HEK293 (cell line): ENCODE results near the gene STOX2.
"Not testable (repeated sequence)": the region's sequence is repeated elsewhere in the genome, so short reads cannot be mapped to it uniquely, and the experiment has no call there.

Experiments used
- CTCF ChIA-PET: fragments of 350-600 bp; formaldehyde crosslinking; extraction: SDS; loops from one replicate; lab custom pipeline; 2021; ENCODE audit warnings: antibody characterized with exemption; lab: Yijun Ruan, JAX
- POLR2A ChIA-PET: fragments of 300-600 bp; formaldehyde crosslinking; extraction: SDS; loops from one replicate; lab custom pipeline; 2020; ENCODE audit warnings: antibody characterized with exemption, inconsistent platforms; lab: Yijun Ruan, JAX
- H3K27ac ChIP-seq: fragments of 200-500 bp; sonication (Bioruptor generic); 2 replicates; pipeline ENCODE4 v1.5.1; 2014; ENCODE audit warnings: low read depth, low read length, control low read depth, inconsistent platforms; ENCODE audit errors: extremely low read depth
- H3K36me3 ChIP-seq, 2 experiments: fragments of 200-500 bp in 1 of 2; sonication (Bioruptor generic) in 1 of 2; 1 replicate in 1 of 2; 2 replicates in 1 of 2; pipeline ENCODE4 v1.5.1; 2014 to 2017; ENCODE audit warnings: inconsistent platforms in 2 of 2, low read length in 2 of 2; ENCODE audit not compliant: control insufficient read depth in 2 of 2, insufficient read depth in 1 of 2
- H3K4me1 ChIP-seq: fragments of 200-500 bp; sonication (Bioruptor generic); 2 replicates; pipeline ENCODE4 v1.5.1; 2014; ENCODE audit warnings: mild to moderate bottlenecking, low read length, inconsistent platforms; ENCODE audit not compliant: control insufficient read depth, insufficient read depth
- H3K4me3 ChIP-seq: 2 replicates; pipeline ENCODE4 v1.5.1; 2011; ENCODE audit warnings: low read depth, mild to moderate bottlenecking, control low read depth, low read length, moderate library complexity
- H3K9me3 ChIP-seq: fragments of 200-500 bp; sonication (Bioruptor generic); 2 replicates; pipeline ENCODE4 v1.5.1; 2014; ENCODE audit warnings: low read depth, low read length, inconsistent platforms; ENCODE audit not compliant: control insufficient read depth, insufficient read depth
- HOXA7 ChIP-seq: sonication (generic); formaldehyde crosslinking; IDR thresholded peaks from 2 replicates; pipeline ENCODE4 v1.8.1; 2022; ENCODE audit warnings: missing genetic modification reagents, borderline replicate concordance
- MZF1 ChIP-seq: fragments of 450-650 bp; formaldehyde crosslinking; IDR thresholded peaks from 2 replicates; pipeline ENCODE4 v1.5.1; 2017; ENCODE audit warnings: missing biosample characterization, missing genetic modification characterization, borderline replicate concordance
- RBAK ChIP-seq: fragments of 450-650 bp; formaldehyde crosslinking; IDR thresholded peaks from 2 replicates; pipeline ENCODE4 v1.5.1; 2016; ENCODE audit warnings: missing biosample characterization, missing genetic modification characterization
- SCRT1 ChIP-seq: fragments of 450-650 bp; formaldehyde crosslinking; IDR thresholded peaks from 2 replicates; pipeline ENCODE4 v1.5.1; 2016; ENCODE audit warnings: missing biosample characterization, missing genetic modification characterization, borderline replicate concordance
- SCRT2 ChIP-seq: fragments of 450-650 bp; formaldehyde crosslinking; IDR thresholded peaks from 2 replicates; pipeline ENCODE4 v1.5.1; 2016; ENCODE audit warnings: missing biosample characterization, missing genetic modification characterization
- YY2 ChIP-seq: fragments of 450-650 bp; formaldehyde crosslinking; IDR thresholded peaks from 2 replicates; pipeline ENCODE4 v1.5.1; 2016; ENCODE audit warnings: missing biosample characterization, missing genetic modification characterization
- ZBTB20 ChIP-seq: fragments of 450-650 bp; formaldehyde crosslinking; IDR thresholded peaks from 2 replicates; pipeline ENCODE4 v1.5.1; 2016; ENCODE audit warnings: missing biosample characterization, missing genetic modification characterization
- ZBTB7A ChIP-seq: fragments of 450-650 bp; formaldehyde crosslinking; IDR thresholded peaks from 2 replicates; pipeline ENCODE4 v1.5.1; 2016; ENCODE audit warnings: low read depth, missing biosample characterization, missing genetic modification characterization
- ZNF132 ChIP-seq: fragments of 450-650 bp; formaldehyde crosslinking; IDR thresholded peaks from 2 replicates; pipeline ENCODE4 v1.5.1; 2017; ENCODE audit warnings: missing biosample characterization, missing genetic modification characterization, borderline replicate concordance
- ZNF146 ChIP-seq: fragments of 450-650 bp; formaldehyde crosslinking; IDR thresholded peaks from 2 replicates; pipeline ENCODE4 v1.5.1; 2016; ENCODE audit warnings: missing biosample characterization, missing genetic modification characterization
- ZNF214 ChIP-seq: fragments of 450-650 bp; formaldehyde crosslinking; IDR thresholded peaks from 2 replicates; pipeline ENCODE4 v1.5.1; 2017; ENCODE audit warnings: missing biosample characterization, mild to moderate bottlenecking, missing genetic modification characterization, borderline replicate concordance
- ZNF426 ChIP-seq: fragments of 450-650 bp; formaldehyde crosslinking; IDR thresholded peaks from 2 replicates; pipeline ENCODE4 v1.5.1; 2017; ENCODE audit warnings: missing biosample characterization, missing genetic modification characterization, mild to moderate bottlenecking, inconsistent platforms, moderate library complexity
- ZNF610 ChIP-seq: fragments of 450-650 bp; formaldehyde crosslinking; IDR thresholded peaks from 2 replicates; pipeline ENCODE4 v1.5.1; 2016; ENCODE audit warnings: missing biosample characterization, missing genetic modification characterization, borderline replicate concordance
- ZNF626 ChIP-seq: fragments of 450-650 bp; sonication (Bioruptor Pico); formaldehyde crosslinking; IDR thresholded peaks from 2 replicates; pipeline ENCODE4 v1.5.1; 2018; ENCODE audit warnings: missing biosample characterization, missing genetic modification characterization, inconsistent platforms
- ZNF658 ChIP-seq: fragments of 450-650 bp; formaldehyde crosslinking; IDR thresholded peaks from 2 replicates; pipeline ENCODE4; 2016; ENCODE audit warnings: missing biosample characterization, missing genetic modification characterization
- ZNF76 ChIP-seq: fragments of 450-650 bp; formaldehyde crosslinking; IDR thresholded peaks from 2 replicates; pipeline ENCODE4; 2016; ENCODE audit warnings: low read depth, missing biosample characterization, missing genetic modification characterization, borderline replicate concordance
- ZNF776 ChIP-seq: fragments of 450-650 bp; formaldehyde crosslinking; IDR thresholded peaks from 2 replicates; pipeline ENCODE4 v1.5.0; 2017; ENCODE audit warnings: missing biosample characterization, missing genetic modification characterization, borderline replicate concordance
- ZNF777 ChIP-seq: fragments of 450-650 bp; formaldehyde crosslinking; IDR thresholded peaks from 2 replicates; pipeline ENCODE4 v1.5.1; 2017; ENCODE audit warnings: missing biosample characterization, missing genetic modification characterization, borderline replicate concordance
- ZSCAN30 ChIP-seq: fragments of 450-650 bp; IDR thresholded peaks from 2 replicates; pipeline ENCODE4 v1.5.1; 2018; ENCODE audit warnings: missing biosample characterization, mild to moderate bottlenecking, missing genetic modification characterization, moderate library complexity
- TF ChIP-seq, protein P1 (sequence below): fragments of 450-650 bp; formaldehyde crosslinking; IDR thresholded peaks from 2 replicates; pipeline ENCODE4 v1.5.1; 2016; ENCODE audit warnings: missing biosample characterization, missing genetic modification characterization
- TF ChIP-seq, protein P2 (sequence below): fragments of 450-650 bp; formaldehyde crosslinking; IDR thresholded peaks from 2 replicates; pipeline ENCODE4 v1.5.1; 2016; ENCODE audit warnings: missing biosample characterization, missing genetic modification characterization

STOX2 gene

DNA sequence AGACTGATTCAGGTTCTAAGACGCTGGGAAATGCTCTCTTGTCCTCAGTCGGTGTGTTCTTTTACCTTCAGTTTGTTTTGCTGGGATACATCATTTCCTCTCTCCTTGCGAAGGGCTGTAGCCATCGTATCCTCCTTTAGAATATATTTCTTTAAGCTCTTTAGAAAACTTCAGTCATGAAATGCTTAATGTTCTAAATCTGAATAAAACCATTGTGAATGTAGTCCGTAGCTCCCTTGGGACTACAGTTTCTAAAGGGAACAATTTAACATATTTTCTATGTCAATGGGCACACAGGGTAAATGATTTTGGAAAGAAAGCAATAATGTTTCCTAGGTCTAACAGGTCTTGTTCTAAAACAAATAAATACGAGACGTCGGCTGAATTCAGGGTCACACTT, 40.6 kb downstream of the STOX2 start:
- POLR2A ChIA-PET, result no interaction called here

DNA sequence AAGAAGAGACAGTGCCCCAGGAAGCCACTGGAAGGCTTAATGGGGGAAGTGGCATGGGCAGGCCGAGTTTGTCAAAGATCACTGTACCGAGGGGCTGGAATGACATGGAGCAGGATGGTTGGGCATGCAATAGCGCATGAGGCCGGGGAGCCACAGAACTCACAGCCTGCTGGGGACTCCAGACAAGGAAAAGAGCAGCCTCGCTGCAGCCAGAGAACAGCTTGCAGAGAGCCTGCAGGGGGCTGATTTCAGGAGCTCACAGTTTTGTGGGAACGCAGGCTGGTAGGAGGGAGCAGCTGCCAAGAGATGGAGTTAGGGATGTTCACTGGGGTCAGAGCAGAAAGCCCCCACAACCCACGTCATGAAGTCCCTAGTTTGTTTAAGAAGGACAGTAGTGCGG, 45.4 kb downstream of the STOX2 start:
- Histone ChIP-seq H3K27ac (no peak overlapping the region), H3K36me3 (no peaks in the 10 kb centered on the region; a peak in 1 of 3 replicates), H3K4me1 (no peaks in the 10 kb centered on the region), H3K4me3 (no peak overlapping the region), H3K9me3 (no peaks in the 10 kb centered on the region)
- TF ChIP-seq ZNF776 (tag by site-specific recombination) (no peak), ZNF610 (tag by site-specific recombination) (no peak), ZNF214 (no peak), ZNF626 (tag by site-specific recombination) (no peak), ZNF426 (no peak), HOXA7 (CRISPR knock-in tag) (no peak)
- TF ChIP-seq, protein P1, sequence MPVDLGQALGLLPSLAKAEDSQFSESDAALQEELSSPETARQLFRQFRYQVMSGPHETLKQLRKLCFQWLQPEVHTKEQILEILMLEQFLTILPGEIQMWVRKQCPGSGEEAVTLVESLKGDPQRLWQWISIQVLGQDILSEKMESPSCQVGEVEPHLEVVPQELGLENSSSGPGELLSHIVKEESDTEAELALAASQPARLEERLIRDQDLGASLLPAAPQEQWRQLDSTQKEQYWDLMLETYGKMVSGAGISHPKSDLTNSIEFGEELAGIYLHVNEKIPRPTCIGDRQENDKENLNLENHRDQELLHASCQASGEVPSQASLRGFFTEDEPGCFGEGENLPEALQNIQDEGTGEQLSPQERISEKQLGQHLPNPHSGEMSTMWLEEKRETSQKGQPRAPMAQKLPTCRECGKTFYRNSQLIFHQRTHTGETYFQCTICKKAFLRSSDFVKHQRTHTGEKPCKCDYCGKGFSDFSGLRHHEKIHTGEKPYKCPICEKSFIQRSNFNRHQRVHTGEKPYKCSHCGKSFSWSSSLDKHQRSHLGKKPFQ, result no peak
- CTCF ChIA-PET, result no interaction called here
- POLR2A ChIA-PET, result no interaction called here

More for the DNA sequence above, 40.6 kb downstream of the STOX2 start:
- CTCF ChIA-PET, result no interaction called here
- 0 out of 2 replicates have a peak, but pooled peaks cover 3% of the 10 kb centered on the region for H3K4me1 ChIP-seq
- TF ChIP-seq SCRT2 (tag by site-specific recombination), result no peak
- TF ChIP-seq ZNF777 (tag by site-specific recombination), result no peak
- no peak for TF ChIP-seq ZNF76 (tag by site-specific recombination)
- TF ChIP-seq ZNF132 (tag by site-specific recombination), result no peak
- TF ChIP-seq ZSCAN30 (tag by site-specific recombination), result no peak
- TF ChIP-seq RBAK (tag by site-specific recombination), result no peak
- TF ChIP-seq, protein P2, sequence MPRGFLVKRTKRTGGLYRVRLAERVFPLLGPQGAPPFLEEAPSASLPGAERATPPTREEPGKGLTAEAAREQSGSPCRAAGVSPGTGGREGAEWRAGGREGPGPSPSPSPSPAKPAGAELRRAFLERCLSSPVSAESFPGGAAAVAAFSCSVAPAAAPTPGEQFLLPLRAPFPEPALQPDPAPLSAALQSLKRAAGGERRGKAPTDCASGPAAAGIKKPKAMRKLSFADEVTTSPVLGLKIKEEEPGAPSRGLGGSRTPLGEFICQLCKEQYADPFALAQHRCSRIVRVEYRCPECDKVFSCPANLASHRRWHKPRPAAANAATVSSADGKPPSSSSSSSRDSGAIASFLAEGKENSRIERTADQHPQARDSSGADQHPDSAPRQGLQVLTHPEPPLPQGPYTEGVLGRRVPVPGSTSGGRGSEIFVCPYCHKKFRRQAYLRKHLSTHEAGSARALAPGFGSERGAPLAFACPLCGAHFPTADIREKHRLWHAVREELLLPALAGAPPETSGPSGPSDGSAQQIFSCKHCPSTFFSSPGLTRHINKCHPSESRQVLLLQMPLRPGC (tag by site-specific recombination), result no peak
- no peak for TF ChIP-seq MZF1
- no peak for TF ChIP-seq ZBTB20 (tag by site-specific recombination)
- TF ChIP-seq ZNF658 (tag by site-specific recombination), result no peak
- TF ChIP-seq ZBTB7A, result no peak
- no peak for TF ChIP-seq YY2 (tag by site-specific recombination)
- TF ChIP-seq SCRT1 (tag by site-specific recombination), result no peak
- no peaks in the 10 kb centered on the region for H3K9me3 ChIP-seq
- no peak overlapping the region for H3K27ac ChIP-seq
- H3K36me3 ChIP-seq, result no peaks in the 10 kb centered on the region; a peak in 1 of 3 replicates
- no peak overlapping the region for H3K4me3 ChIP-seq

DNA sequence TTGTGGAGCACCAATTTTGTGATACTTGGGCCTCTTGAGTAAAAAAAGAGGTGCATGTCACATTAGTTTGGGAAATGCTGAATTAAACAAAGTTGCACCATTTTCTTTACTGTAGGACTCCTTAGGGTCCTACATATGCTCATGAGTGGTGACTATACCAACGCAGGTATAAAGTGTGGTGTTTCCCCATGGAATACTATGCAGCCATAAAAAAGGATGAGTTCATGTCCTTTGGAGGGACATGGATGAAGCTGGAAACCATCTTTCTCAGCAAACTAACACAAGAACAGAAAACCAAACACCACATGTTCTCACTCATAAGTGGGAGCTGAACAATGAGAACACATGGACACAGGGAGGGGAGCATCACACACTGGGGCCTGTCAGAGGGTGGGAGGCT, 47.5 kb downstream of the STOX2 start:
- TF ChIP-seq ZNF146 (tag by site-specific recombination), result peak; percentile 89
- TF ChIP-seq, all 188 proteins: peak for 1; not testable (repeated sequence) for 187
- H3K4me1 ChIP-seq, H3K27ac ChIP-seq, CTCF ChIA-PET, H3K9me3 ChIP-seq, H3K4me3 ChIP-seq, H3K36me3 ChIP-seq, POLR2A ChIA-PET: not testable (repeated sequence)
